Upper lobe of right lung (tissue), 1 donor: ENCODE data around the gene SALL3. TPM values are rescaled to one million over a fixed set of nuclear protein-coding genes. Genes with fewer than 3 reads are reported as not detected.

Experiments used
- ATAC-seq: fragments of 200-7000 bp; cut with Tn5 transposase; one replicate; pipeline ENCODE4 v1.9.1; 2020; ENCODE audit warnings: mild to moderate bottlenecking, moderate library complexity
- DNase-seq: peaks from one replicate; pipeline ENCODE4 v3.0.0-alpha.2; 2020
- H3K27ac ChIP-seq: fragments of 200-600 bp; one replicate; pipeline ENCODE4 v1.8.0; 2022
- H3K27me3 ChIP-seq: fragments of 200-600 bp; one replicate; pipeline ENCODE4 v1.8.0; 2022; ENCODE audit warnings: mild to moderate bottlenecking
- H3K36me3 ChIP-seq: fragments of 200-600 bp; one replicate; pipeline ENCODE4 v1.8.0; 2022
- H3K4me1 ChIP-seq: fragments of 200-600 bp; one replicate; pipeline ENCODE4 v1.8.0; 2022
- H3K4me3 ChIP-seq: fragments of 200-600 bp; one replicate; pipeline ENCODE4 v1.8.0; 2022; ENCODE audit warnings: mild to moderate bottlenecking
- H3K9me3 ChIP-seq: fragments of 200-600 bp; one replicate; pipeline ENCODE4 v1.8.0; 2022
- intact Hi-C: fragments of 100-400 bp; cut with DNase I; formaldehyde crosslinking; loops from one replicate; pipeline ENCODE4 v1.11.0; 2022
- total RNA-seq: library from RNA; stranded (reverse); fragmentation: NEBNext Ultra II Directional; extraction: Animal tissue kit (Norgen Biotek cat#: 25700); gene quantifications from one replicate; pipeline ENCODE4 v1.2.1, GENCODE V29; 2021
- TF ChIP-seq, protein P1 (sequence below): fragments of 200-600 bp; IDR thresholded peaks from one replicate; pipeline ENCODE4 v1.8.0; 2022; ENCODE audit warnings: antibody characterized with exemption
- donor health status: DM: no; HTN: yes; CAD: no; lungs with severe emphysema.

The SALL3 gene
- total RNA-seq, 1 donor from 2014 or later: not detected

DNA sequence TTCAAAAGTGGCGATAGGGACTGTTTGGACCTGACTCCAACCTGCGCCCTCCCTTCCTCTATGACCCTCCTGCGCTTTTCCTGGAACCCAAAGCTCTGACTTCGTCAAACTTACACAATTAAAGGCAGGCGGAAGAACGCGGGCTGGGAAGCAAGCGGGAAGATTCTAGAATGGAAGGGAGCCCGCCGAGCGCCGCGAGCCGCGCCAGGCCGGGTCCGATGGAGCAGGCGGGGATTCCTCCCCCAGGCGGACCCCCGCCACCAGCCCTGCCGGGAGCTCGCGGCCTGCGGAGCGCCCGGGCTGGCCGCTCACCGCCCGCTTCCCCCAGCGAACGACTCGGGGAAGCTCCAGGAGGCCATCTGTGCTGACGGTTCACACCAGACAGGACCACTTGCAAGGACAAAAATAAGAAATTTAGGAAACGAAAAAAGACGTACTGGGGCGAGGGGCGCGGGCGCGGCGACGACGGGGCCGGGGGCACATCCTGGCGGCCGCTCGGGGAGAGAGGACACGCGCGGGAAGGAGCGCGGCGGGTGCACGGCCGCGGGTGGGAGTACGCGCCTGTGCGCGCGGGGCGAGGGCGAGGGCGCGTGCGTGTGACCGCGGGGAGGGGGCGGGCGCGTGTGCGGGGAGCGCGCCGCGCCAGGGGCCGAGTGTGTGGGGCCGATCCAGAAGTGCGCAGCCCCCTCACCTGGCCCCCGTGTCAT is 1.1 kb upstream of the SALL3 start:
- ATAC-seq: no peak
- no peaks in the 10 kb centered on the region for H3K9me3 ChIP-seq
- H3K4me1 ChIP-seq: peaks cover 9% of the 10 kb centered on the region
- intact Hi-C loops: no loop called here
- no peak for DNase-seq
- no peak overlapping the region for H3K4me3 ChIP-seq
- no peaks in the 10 kb centered on the region for H3K36me3 ChIP-seq
- peaks cover 91% of the 10 kb centered on the region for H3K27me3 ChIP-seq
- TF ChIP-seq, protein P1, sequence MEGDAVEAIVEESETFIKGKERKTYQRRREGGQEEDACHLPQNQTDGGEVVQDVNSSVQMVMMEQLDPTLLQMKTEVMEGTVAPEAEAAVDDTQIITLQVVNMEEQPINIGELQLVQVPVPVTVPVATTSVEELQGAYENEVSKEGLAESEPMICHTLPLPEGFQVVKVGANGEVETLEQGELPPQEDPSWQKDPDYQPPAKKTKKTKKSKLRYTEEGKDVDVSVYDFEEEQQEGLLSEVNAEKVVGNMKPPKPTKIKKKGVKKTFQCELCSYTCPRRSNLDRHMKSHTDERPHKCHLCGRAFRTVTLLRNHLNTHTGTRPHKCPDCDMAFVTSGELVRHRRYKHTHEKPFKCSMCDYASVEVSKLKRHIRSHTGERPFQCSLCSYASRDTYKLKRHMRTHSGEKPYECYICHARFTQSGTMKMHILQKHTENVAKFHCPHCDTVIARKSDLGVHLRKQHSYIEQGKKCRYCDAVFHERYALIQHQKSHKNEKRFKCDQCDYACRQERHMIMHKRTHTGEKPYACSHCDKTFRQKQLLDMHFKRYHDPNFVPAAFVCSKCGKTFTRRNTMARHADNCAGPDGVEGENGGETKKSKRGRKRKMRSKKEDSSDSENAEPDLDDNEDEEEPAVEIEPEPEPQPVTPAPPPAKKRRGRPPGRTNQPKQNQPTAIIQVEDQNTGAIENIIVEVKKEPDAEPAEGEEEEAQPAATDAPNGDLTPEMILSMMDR: no peak
- no peak overlapping the region for H3K27ac ChIP-seq

DNA sequence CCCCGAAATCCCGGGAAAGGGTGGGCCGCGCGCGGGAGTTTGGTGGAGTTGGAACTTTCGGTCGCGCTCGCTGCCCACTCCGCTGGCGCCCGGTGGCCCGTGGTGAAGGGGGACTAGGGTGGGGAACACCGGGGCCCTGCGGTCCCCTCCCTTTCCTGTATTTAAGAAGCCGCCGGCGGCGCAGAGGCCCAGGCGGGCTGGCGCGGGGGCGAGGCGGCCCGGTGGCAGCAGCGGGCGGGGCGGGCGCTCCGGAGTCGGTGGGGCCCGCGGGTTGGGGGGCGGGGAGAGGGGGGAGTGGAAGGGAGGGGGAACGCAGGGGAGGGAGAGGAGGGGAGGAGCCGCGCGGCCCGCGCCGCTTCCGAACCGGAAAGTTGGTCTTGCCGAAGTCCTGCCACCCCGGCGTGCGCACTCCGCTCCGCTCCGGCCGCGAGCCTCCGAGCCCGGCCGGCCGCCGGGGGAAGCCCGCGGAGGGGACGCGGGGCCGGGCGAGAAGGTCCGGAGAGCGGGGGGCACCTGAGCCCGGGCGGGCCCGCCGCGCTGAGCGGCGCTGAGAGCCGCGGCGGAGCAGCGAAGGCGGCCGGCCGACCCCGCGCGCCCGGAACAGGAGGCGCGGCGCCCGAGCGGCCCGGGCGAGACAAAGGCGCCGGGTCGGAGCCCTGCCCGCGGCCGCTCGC is 425 bp upstream of the SALL3 start:
- DNase-seq: no peak
- TF ChIP-seq, protein P1: no peak
- intact Hi-C loops: no loop called here
- Histone ChIP-seq H3K4me3 (no peak overlapping the region), H3K9me3 (no peaks in the 10 kb centered on the region), H3K27ac (no peak overlapping the region), H3K4me1 (peaks cover 3% of the 10 kb centered on the region), H3K27me3 (peaks cover 91% of the 10 kb centered on the region), H3K36me3 (no peaks in the 10 kb centered on the region)
- no peak for ATAC-seq

DNA sequence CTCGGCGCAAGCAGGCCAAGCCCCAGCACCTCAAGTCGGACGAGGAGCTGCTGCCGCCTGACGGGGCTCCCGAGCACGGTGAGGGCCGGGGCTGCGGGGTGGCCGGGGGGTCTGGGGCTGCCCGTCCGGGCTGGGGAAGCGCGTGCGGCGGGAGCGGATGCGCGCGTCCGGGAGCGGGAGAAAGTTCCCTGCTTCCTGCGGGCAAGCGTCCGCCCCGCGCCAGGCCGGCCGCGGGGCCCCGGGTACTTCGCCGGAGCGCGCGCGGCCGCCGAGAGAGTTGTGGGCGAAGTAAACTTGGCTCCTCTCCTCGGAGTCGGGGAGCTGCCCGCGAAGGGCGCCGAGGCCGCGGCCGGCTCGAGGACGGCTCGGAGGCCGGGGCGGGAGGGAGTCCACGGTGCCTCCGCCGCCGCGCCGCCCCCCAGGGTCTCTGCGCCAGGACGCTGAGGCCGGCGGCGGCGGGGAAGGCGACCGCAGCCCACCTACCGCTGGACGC is 707 bp downstream of the SALL3 start:
- no peak for ATAC-seq
- no peaks in the 10 kb centered on the region for H3K36me3 ChIP-seq
- intact Hi-C loops: no loop called here
- H3K27ac ChIP-seq: no peak overlapping the region
- no peak overlapping the region for H3K4me3 ChIP-seq
- peaks cover 1% of the 10 kb centered on the region for H3K4me1 ChIP-seq
- no peaks in the 10 kb centered on the region for H3K9me3 ChIP-seq
- peaks cover 91% of the 10 kb centered on the region for H3K27me3 ChIP-seq
- DNase-seq: no peak
- TF ChIP-seq, protein P1: no peak

DNA sequence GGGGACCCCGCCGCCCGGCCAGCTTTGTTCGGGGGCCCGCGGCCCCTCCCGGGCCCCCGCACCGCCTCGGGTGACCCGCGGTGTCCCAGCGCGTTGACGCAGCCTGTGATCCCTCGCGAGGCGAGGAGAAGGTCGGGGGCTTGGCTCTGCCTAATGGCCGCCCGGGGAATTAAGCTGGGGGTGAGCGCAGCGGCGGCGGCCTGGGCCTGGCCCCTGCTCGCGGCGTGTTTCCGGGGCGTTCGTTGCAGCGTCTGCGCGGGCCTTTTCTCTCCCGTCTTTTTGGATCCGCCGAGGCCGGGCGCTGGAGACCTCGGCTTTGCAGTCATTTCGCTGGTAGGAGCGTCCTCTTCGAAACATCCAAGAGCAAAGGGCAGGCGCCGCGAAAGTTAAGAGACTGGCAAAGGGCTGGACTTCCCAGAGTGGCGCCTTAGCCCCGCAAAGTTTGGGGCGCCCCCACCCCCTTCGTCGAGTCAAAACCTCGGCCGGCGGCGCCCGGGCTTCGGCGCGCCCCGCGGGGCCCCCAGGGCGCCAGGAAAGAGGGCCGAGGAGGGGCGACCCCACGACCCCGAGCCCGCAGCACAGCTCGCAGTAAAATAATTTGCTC is 1.3 kb downstream of the SALL3 start:
- H3K27ac ChIP-seq: no peak overlapping the region
- H3K36me3 ChIP-seq: no peaks in the 10 kb centered on the region
- H3K4me3 ChIP-seq: no peak overlapping the region
- H3K4me1 ChIP-seq: peaks cover 5% of the 10 kb centered on the region
- no peaks in the 10 kb centered on the region for H3K9me3 ChIP-seq
- ATAC-seq (no peak), DNase-seq (no peak)
- TF ChIP-seq, protein P1: no peak
- peaks cover 91% of the 10 kb centered on the region for H3K27me3 ChIP-seq
- intact Hi-C loops: no loop called here

DNA sequence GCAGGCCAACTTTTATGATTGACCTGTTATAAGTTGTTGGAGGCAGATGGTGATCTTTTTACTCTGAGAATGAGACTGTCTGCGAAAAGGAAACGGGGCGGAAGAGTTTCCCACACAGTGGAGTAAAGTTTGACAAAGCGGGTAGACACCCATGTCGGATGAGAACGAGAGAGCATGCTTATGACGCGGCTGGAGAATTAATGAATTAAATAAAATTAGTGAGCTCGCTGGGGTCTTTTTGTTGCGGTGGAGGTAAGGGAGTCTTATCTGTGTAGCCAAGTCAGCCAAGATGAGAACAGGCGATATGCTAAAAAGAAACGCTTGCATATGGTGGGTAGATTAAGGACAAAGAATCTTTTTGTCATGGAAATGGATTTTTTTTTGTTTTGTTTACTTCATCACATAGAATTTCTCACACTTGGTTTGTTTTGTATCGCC is 1.8 kb downstream of the SALL3 start:
- no peaks in the 10 kb centered on the region for H3K9me3 ChIP-seq
- no peak for DNase-seq
- peaks cover 5% of the 10 kb centered on the region for H3K4me1 ChIP-seq
- intact Hi-C loops: no loop called here
- no peak overlapping the region for H3K27ac ChIP-seq
- H3K27me3 ChIP-seq: peaks cover 91% of the 10 kb centered on the region
- H3K4me3 ChIP-seq: no peak overlapping the region
- TF ChIP-seq, protein P1: no peak
- H3K36me3 ChIP-seq: no peaks in the 10 kb centered on the region
- no peak for ATAC-seq
